Tibial nerve (tissue), 4 donors: ENCODE results near the gene CAMK1D.

ENCODE experiments used
- CTCF ChIP-seq, 5 experiments: fragments of 200-600 bp in 3 of 5; fragments of 450-650 bp in 2 of 5; sonication (generic) in 3 of 5; IDR thresholded peaks; one replicate each; pipeline ENCODE4 v1.5.1; 2016 to 2019; ENCODE audit warnings: antibody characterized with exemption in 5 of 5, mild to moderate bottlenecking in 3 of 5, moderate library complexity in 2 of 5
- EP300 ChIP-seq, 2 donors: sonication (generic); formaldehyde crosslinking; IDR thresholded peaks; one replicate each; pipeline ENCODE4 v1.6.1; 2017; ENCODE audit warnings: antibody characterized with exemption in 2 of 2, mild to moderate bottlenecking in 1 of 2
- POLR2A ChIP-seq, 2 donors: fragments of 450-650 bp; IDR thresholded peaks; one replicate each; pipeline ENCODE4 v1.6.1; 2017; ENCODE audit warnings: antibody characterized with exemption in 2 of 2, mild to moderate bottlenecking in 2 of 2, moderate library complexity in 2 of 2

DNA sequence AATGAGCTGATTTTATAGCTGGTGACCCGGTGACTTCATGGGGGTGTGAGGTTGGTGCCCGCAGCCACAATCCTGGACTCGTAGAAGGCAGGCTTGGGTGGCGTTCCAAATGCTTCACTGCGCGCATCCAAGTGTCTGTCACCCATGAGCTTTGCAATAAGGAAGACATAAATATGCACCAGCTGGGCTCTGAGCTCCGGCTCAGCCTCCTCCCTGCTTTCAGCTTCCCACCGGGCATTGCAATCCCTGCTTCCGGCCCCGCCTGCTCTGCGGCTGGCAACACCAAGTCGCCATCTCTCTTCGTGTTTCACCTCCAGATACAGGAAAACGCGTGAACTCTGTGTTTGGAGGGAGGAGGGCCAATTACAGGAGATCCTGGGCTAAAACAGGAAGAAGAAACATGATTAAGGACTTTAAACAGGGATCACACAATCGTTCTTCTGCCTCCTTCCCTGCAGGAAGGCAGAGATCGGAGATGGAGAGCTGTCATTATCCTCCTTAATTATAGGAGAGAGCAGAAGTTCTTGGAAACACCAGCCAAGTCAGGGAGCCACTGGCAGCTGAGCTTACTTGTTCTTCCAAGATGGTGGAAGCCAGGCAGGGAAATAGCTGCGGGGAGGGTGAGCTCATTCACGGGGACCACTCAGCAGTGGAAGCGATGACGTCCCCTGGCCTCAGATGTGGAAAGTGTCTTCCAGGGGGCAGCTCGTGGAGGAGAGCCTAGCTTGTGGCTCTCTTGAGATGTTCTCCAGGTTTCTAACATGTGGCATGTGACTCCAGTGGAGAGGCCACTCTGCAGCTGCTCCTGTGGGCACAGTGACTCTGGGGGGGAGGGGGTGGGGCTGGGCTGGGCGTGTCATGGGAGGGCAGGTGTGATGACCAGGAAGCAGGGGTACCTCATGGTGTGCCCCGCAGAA is 134.9 kb downstream of the CAMK1D start:
- no peak for TF ChIP-seq POLR2A (IDR thresholded peaks at IDR 0.05)
- TF ChIP-seq CTCF (IDR thresholded peaks at IDR 0.05), result no peak
- TF ChIP-seq EP300 (IDR thresholded peaks at IDR 0.05), result no peak
